Activated CD8-positive, alpha-beta memory T cell treated with anti-CD3 and anti-CD28 coated beads, Interleukin-2, amount 50 U/mL, for 24 hours (primary cell): ENCODE results near the gene MMP20.

Experiments
- DNase-seq: peaks from one replicate; pipeline ENCODE4 v3.0.0-alpha.2; 2020; ENCODE audit errors: extremely low read depth

MMP20 gene

GRCh38 chr11:102592131-102592530 is 33.0 kb downstream of the MMP20 start:
- no peak for DNase-seq

- no peak for DNase-seq
Observed at GRCh38 chr11:102591160-102591718, 33.9 kb downstream of the MMP20 start.

- no peak for DNase-seq
Observed at GRCh38 chr11:102590276-102591049, 34.7 kb downstream of the MMP20 start.

- DNase-seq = no peak
Observed at GRCh38 chr11:102589047-102589459, 36.1 kb downstream of the MMP20 start.

GRCh38 chr11:102587722-102588121 is 37.4 kb downstream of the MMP20 start:
- DNase-seq = no peak

GRCh38 chr11:102583141-102583873 is 41.8 kb downstream of the MMP20 start:
- no peak for DNase-seq

- no peak for DNase-seq
Observed at GRCh38 chr11:102582140-102582539, 43.0 kb downstream of the MMP20 start.

GRCh38 chr11:102581066-102581465 is 44.1 kb downstream of the MMP20 start:
- DNase-seq = no peak

GRCh38 chr11:102580185-102580951 is 44.8 kb downstream of the MMP20 start:
- DNase-seq = no peak

- DNase-seq = no peak
Observed at GRCh38 chr11:102577723-102578122, 47.4 kb downstream of the MMP20 start.

GRCh38 chr11:102577182-102577581 is 48.0 kb downstream of the MMP20 start:
- no peak for DNase-seq

GRCh38 chr11:102576350-102576749 is 48.8 kb downstream of the MMP20 start:
- DNase-seq = no peak

- DNase-seq = no peak
Observed at GRCh38 chr11:102575012-102575411, 50.1 kb downstream of the MMP20 start.

- DNase-seq = no peak
Observed at GRCh38 chr11:102573851-102574250, 51.3 kb downstream of the MMP20 start.

- no peak for DNase-seq
Observed at GRCh38 chr11:102572554-102573220, 52.4 kb downstream of the MMP20 start.

GRCh38 chr11:102568851-102569250 is 56.3 kb downstream of the MMP20 start:
- DNase-seq = no peak

- no peak for DNase-seq
Observed at GRCh38 chr11:102566112-102566511, 59.0 kb downstream of the MMP20 start.

- DNase-seq = no peak
Observed at GRCh38 chr11:102564110-102564509, 61.0 kb downstream of the MMP20 start.

GRCh38 chr11:102561636-102562035 is 63.5 kb downstream of the MMP20 start:
- no peak for DNase-seq

- no peak for DNase-seq
Observed at GRCh38 chr11:102560555-102561011, 64.5 kb downstream of the MMP20 start.

- DNase-seq = no peak
Observed at GRCh38 chr11:102559839-102560238, 65.3 kb downstream of the MMP20 start.
